Endothelial cell of umbilical vein (primary cell): ENCODE data around the gene NPHP3. TPM values are rescaled to one million over a fixed set of nuclear protein-coding genes. Genes with fewer than 3 reads are reported as not detected.

Experiments used
- BruUV-seq: library from RNA; stranded (reverse); fragments of 400-500 nt; replicated peaks from 2 replicates; lab custom pipeline; 2021; lab: Mats Ljungman, UMichigan
- CTCF ChIA-PET: fragments of 300-600, 350-600 bp; sonication (Branson Sonifier 250); formaldehyde crosslinking; loops from one replicate; lab custom pipeline; 2021; ENCODE audit warnings: antibody characterized with exemption, inconsistent platforms; lab: Charles Lee
- POLR2A ChIA-PET: fragments of 300-600, 350-600 bp; sonication (Branson Sonifier 250); formaldehyde crosslinking; loops from one replicate; lab custom pipeline; 2021; ENCODE audit warnings: antibody characterized with exemption, inconsistent platforms; lab: Charles Lee
- DNase-seq: peaks from one replicate; pipeline ENCODE4 v3.0.0-alpha.2; 2011; ENCODE audit warnings: low read depth, low spot score
- FAIRE-seq: peaks from 2 replicates; lab custom pipeline; 2011; peaks lifted over from hg19 to GRCh38; lab: Jason Lieb, UNC
- H2AFZ ChIP-seq: 2 replicates; pipeline ENCODE4 v1.6.0; 2012; ENCODE audit warnings: low read depth, low read length, control low read depth, inconsistent platforms
- H3K27ac ChIP-seq: 2 replicates; pipeline ENCODE4 v1.5.1; 2011; ENCODE audit warnings: low read depth, mild to moderate bottlenecking, control low read depth, low read length, moderate library complexity; ENCODE audit not compliant: insufficient read depth
- H3K27me3 ChIP-seq, 2 experiments: 2 replicates each; pipeline versions ENCODE4 v1.6.0 to v1.6.1; 2011; ENCODE audit warnings: low read length in 2 of 2, mixed read lengths in 1 of 2; ENCODE audit not compliant: control insufficient read depth in 2 of 2, insufficient read depth in 2 of 2
- H3K36me3 ChIP-seq, 2 experiments: 2 replicates in 1 of 2; 3 replicates in 1 of 2; pipeline ENCODE4 v1.5.1; 2011; ENCODE audit warnings: low read length in 2 of 2, mild to moderate bottlenecking in 1 of 2, moderate library complexity in 1 of 2; ENCODE audit not compliant: control insufficient read depth in 2 of 2, insufficient read depth in 2 of 2; ENCODE audit errors: extremely low read depth in 1 of 2
- H3K4me1 ChIP-seq: 3 replicates; pipeline ENCODE4 v1.5.1; 2011; ENCODE audit warnings: mild to moderate bottlenecking, low read length; ENCODE audit not compliant: control insufficient read depth, insufficient read depth; ENCODE audit errors: extremely low read depth
- H3K4me2 ChIP-seq: 2 replicates; pipeline ENCODE4 v1.6.1; 2011; ENCODE audit warnings: low read length, control low read depth, mixed read lengths; ENCODE audit not compliant: insufficient read depth
- H3K4me3 ChIP-seq, 3 experiments: fragments of 200-600 bp in 1 of 3; sonication (generic), shearing (Covaris generic) in 1 of 3; replicated peaks in 1 of 3; 2 replicates each; pipeline ENCODE4 v1.5.1; 2011 to 2016; ENCODE audit warnings: control low read depth in 3 of 3, low read length in 3 of 3, mild to moderate bottlenecking in 2 of 3, inconsistent platforms in 1 of 3, low read depth in 1 of 3, moderate library complexity in 1 of 3; ENCODE audit not compliant: insufficient read depth in 1 of 3
- H3K79me2 ChIP-seq: 2 replicates; pipeline ENCODE4 v1.6.0; 2012; ENCODE audit warnings: low read length, inconsistent platforms; ENCODE audit not compliant: control insufficient read depth, insufficient read depth
- H3K9ac ChIP-seq: replicated peaks from 2 replicates; pipeline ENCODE3; 2011; ENCODE audit warnings: low read length, control low read depth; ENCODE audit not compliant: insufficient read depth; ENCODE audit errors: extremely low read depth
- H3K9me1 ChIP-seq: replicated peaks from 3 replicates; pipeline ENCODE4 v1.6.0; 2011; ENCODE audit warnings: mild to moderate bottlenecking, low read length; ENCODE audit not compliant: control insufficient read depth, insufficient read depth; ENCODE audit errors: extremely low read depth
- H3K9me3 ChIP-seq: replicated peaks from 2 replicates; pipeline ENCODE4 v1.5.1; 2012; ENCODE audit warnings: low read length, inconsistent platforms; ENCODE audit not compliant: control insufficient read depth, insufficient read depth
- H4K20me1 ChIP-seq: replicated peaks from 2 replicates; pipeline ENCODE3; 2011; ENCODE audit warnings: mild to moderate bottlenecking, low read length; ENCODE audit not compliant: control insufficient read depth, insufficient read depth; ENCODE audit errors: extremely low read depth
- EZH2 ChIP-seq: IDR thresholded peaks from 2 replicates; pipeline ENCODE4 v1.6.1; 2012; ENCODE audit warnings: borderline replicate concordance, low read depth, mild to moderate bottlenecking, moderate library complexity, low read length, inconsistent platforms; ENCODE audit not compliant: severe bottlenecking
- FOS ChIP-seq: IDR thresholded peaks from 2 replicates; pipeline ENCODE4 v1.6.1; 2011; ENCODE audit warnings: mild to moderate bottlenecking, low read length, moderate library complexity, borderline replicate concordance; ENCODE audit not compliant: insufficient read depth
- GATA2 ChIP-seq: IDR thresholded peaks from 2 replicates; pipeline ENCODE4 v1.7.0; 2011; ENCODE audit warnings: low read depth, mild to moderate bottlenecking, moderate library complexity, mixed read lengths, low read length; ENCODE audit not compliant: insufficient read length, insufficient read depth
- JUN ChIP-seq: IDR thresholded peaks from 2 replicates; pipeline ENCODE4 v1.6.1; 2011; ENCODE audit warnings: borderline replicate concordance, low read depth; ENCODE audit not compliant: insufficient read length, insufficient read depth
- MAX ChIP-seq: IDR thresholded peaks from 2 replicates; pipeline ENCODE4 v1.6.1; 2011; ENCODE audit not compliant: insufficient read depth, insufficient read length
- MYC ChIP-seq: IDR thresholded peaks from one replicate; pipeline ENCODE4 v1.6.1; 2011; ENCODE audit warnings: mild to moderate bottlenecking, low read depth, low read length
- POLR2A ChIP-seq: IDR thresholded peaks from 2 replicates; pipeline ENCODE4 v1.6.1; 2012; ENCODE audit warnings: low read depth, mild to moderate bottlenecking, control low read depth, low read length
- POLR2AphosphoS5 ChIP-seq: IDR thresholded peaks from 2 replicates; pipeline ENCODE4 v1.6.1; 2012; ENCODE audit warnings: low read depth, mild to moderate bottlenecking, control low read depth, low read length, moderate library complexity; ENCODE audit not compliant: insufficient read depth
- dilution Hi-C: fragments of 300-500 bp; cut with MboI; formaldehyde crosslinking; loops from one replicate; pipeline ENCODE4 v1.15.0; 2019; ENCODE audit warnings: low sequenced_read_pairs; ENCODE audit not compliant: extremely low pct_ligation_motif_present
- intact Hi-C: fragments of 100-400 bp; cut with micrococcal nuclease; formaldehyde crosslinking; loops from one replicate; pipeline ENCODE4 v1.10.0; 2022
- polyA plus RNA-seq, 4 experiments: library from polyadenylated mRNA; depleted of rRNA in 3 of 4; stranded (reverse) in 3 of 4; unstranded in 1 of 4; fragments of >200 nt; gene quantifications; 2 replicates each; pipeline versions ENCODE4 v1.2.1 to v1.2.3, GENCODE V29; 2011 to 2012; ENCODE audit warnings: missing spikeins in 1 of 4
- total RNA-seq: library from RNA; stranded (reverse); gene quantifications from 2 replicates; pipeline ENCODE4 v1.2.3, GENCODE V29; 2021
- TF ChIP-seq, protein P1 (sequence below), 2 donors: IDR thresholded peaks; 1 replicate in 1 of 2; 2 replicates in 1 of 2; pipeline ENCODE4 v1.5.1; 2011; ENCODE audit warnings: low read length in 2 of 2, mild to moderate bottlenecking in 2 of 2, moderate library complexity in 2 of 2, control low read depth in 1 of 2, inconsistent platforms in 1 of 2, low read depth in 1 of 2; ENCODE audit not compliant: insufficient read depth in 1 of 2; ENCODE audit errors: extremely low read depth in 1 of 2

The NPHP3 gene
- total and polyA plus RNA-seq, 2 donors (not counting 3 experiments of a cell fraction or from before 2014, with no cell fraction given) = 20.8 to 30.3 TPM

- intact Hi-C loops (no loop called here), dilution Hi-C loops (no loop called here)
- no peak overlapping the region for H2AFZ ChIP-seq
- no TSS peak for BruUV-seq
- H3K9ac ChIP-seq = no peak overlapping the region
- H3K4me1 ChIP-seq = no peaks in the 10 kb centered on the region
- H3K27me3 ChIP-seq = no peaks in the 10 kb centered on the region
- no peaks in the 10 kb centered on the region for H4K20me1 ChIP-seq
- H3K36me3 ChIP-seq = peaks cover 8 to 9% of the 10 kb centered on the region in 2 experiments
- TF ChIP-seq EZH2 (no peak), GATA2 (no peak), POLR2A (no peak), MAX (no peak), JUN (no peak), POLR2AphosphoS5 (no peak), MYC (no peak), FOS (no peak)
- TF ChIP-seq, protein P1, sequence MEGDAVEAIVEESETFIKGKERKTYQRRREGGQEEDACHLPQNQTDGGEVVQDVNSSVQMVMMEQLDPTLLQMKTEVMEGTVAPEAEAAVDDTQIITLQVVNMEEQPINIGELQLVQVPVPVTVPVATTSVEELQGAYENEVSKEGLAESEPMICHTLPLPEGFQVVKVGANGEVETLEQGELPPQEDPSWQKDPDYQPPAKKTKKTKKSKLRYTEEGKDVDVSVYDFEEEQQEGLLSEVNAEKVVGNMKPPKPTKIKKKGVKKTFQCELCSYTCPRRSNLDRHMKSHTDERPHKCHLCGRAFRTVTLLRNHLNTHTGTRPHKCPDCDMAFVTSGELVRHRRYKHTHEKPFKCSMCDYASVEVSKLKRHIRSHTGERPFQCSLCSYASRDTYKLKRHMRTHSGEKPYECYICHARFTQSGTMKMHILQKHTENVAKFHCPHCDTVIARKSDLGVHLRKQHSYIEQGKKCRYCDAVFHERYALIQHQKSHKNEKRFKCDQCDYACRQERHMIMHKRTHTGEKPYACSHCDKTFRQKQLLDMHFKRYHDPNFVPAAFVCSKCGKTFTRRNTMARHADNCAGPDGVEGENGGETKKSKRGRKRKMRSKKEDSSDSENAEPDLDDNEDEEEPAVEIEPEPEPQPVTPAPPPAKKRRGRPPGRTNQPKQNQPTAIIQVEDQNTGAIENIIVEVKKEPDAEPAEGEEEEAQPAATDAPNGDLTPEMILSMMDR (IDR thresholded peaks at IDR 0.05; ENCODE audit: extremely low read depth in 1 of 2, insufficient read depth in 1 of 2, low read depth in 1 of 2, low read length in 2 of 2) = no peak
- FAIRE-seq = no peak
- ChIA-PET CTCF (no interaction called here), POLR2A (no interaction called here)
- DNase-seq = peak; percentile 48
- H3K79me2 ChIP-seq = no peaks in the 10 kb centered on the region
- H3K4me3 ChIP-seq = no peak overlapping the region
- no peak overlapping the region for H3K4me2 ChIP-seq
- no peak overlapping the region for H3K27ac ChIP-seq
- H3K9me1 ChIP-seq = no peaks in the 10 kb centered on the region
- no peaks in the 10 kb centered on the region for H3K9me3 ChIP-seq
Observed at GRCh38 chr3:132694991-132695390, 27.2 kb downstream of the NPHP3 start.
